Hematopoietic multipotent progenitor cell treated with erythropoietin and hydrocortisone succinate and interleukin-3 and kit ligand, for 4 days (in vitro differentiated cells): Measurements from ENCODE around the gene CDCP2.
A peak's percentile ranks its signal among the peaks of the same experiment; 100 is the strongest.

ENCODE experiments used
- DNase-seq: peaks from one replicate; pipeline ENCODE4 v3.0.0-alpha.2; 2015

The CDCP2 gene

DNA sequence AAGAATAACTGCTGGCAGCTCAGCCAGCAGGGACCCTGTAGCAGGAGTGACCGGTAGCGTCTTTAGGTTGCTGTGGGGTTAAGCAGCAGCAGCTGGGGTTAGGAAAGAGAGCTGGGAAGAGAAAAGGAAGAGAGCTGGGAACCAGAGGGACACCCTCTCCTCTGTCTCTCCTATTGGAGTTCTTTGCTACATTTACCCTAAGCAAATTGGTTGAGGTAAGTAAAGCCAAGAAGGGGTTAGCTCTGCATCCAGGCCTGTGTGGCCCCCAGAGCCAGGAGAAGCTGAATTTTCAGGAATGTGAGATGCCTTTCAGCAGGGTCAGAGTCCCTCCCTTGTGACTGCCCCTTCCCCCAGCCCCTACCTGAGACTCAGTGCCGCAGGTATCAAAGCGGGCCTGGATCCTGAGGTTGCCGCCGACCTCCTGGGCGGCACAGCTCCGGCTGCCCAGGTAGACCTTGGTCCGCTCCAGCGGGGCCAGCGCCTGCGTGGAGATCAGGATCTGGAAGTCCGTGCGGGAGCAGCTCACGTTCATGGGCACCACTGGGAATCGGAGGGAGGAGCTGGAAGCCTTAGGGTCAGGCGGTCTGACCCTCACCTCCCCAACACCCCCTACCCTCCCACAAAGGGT lies 16.4 kb downstream of the CDCP2 start:
- DNase-seq = no peak

DNA sequence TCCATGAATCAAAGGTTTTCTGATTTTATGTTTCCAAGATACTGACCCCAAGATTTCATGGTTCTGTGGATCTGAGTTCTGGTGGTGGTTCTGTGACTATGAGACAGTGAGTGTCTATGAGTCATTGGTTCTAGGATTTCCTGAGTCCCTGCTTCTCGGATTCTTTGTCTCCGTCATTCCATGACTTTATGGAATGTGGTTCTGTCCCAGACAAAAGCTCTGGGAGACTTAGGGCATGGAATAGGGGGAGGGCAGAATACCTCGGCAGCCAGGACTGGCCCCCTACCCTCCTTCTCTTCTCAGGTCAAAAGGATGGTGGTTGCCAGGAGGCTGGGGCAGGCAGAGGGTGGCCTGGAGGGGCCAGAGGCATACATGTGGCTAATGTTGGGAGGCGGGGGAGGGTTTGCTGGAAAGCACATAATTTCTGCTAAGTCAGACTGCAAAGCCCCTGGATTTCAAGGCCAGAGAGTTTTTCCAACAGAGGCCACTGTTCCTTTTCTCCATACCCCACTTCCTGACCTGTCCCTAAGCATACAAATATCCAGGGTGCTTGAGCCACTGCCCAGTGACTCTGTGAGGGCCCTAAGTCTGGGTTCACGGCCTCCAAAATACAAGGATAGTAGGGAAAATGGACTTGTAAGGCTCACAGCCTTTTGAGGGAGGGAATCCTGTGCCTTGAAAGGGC lies 17.2 kb downstream of the CDCP2 start:
- DNase-seq = no peak

DNA sequence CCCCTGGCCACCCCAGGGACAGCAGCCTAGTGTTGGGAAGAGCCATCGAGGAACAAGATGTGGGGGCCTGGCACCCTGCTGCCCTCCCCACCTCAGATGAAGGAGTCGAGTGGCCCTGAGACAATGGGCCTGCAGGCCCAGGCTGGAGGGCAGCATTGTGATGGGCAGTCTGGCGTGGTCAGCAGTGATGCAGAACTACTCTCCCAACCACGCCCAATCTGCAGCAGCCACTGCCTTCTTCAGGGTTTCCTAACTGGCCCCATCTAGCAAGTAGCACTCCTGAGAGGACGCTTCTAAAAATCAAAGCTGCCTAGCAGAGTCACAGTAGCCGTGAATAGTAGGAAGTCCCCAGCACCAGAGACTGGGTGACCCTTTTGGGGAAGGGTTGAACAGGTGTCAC lies 18.5 kb downstream of the CDCP2 start:
- DNase-seq = no peak

DNA sequence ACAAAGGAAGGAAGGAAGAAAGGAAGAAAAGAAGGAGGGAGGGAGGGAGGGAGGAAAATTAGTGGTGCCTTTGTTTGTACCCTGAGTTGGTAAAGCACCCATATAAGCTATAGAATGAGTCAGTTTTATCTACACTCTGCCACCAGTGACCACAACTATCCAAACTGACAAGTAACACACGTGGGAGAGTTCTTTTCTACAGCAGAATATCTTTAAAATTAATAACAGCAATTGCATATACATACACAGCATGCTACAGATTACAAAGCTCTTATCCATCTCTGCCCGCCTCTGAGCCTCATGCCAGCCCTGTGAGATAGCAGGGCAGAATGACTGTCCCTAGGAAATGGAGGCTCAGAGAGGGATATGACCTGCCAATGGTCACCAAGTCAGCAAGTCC lies 20.3 kb downstream of the CDCP2 start:
- peak; percentile 95 for DNase-seq

DNA sequence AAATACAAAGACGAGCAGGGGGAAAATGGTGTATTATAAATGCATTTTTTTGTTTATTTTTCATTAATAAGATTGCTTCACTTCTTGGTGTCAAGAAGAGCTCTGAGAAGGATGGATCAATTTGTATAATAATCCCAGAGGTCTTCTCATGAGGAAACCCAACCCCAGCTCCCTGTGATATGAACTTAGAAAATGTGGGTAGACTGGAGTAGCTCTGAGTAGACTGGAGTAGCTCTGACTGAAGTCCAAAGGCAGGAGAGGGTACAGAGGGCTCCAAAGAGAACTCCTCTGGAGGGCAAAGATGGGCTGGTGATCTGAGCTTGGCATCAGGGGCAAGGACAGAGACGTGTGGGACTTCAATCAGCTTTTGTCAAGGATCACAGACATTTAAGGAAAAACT lies 21.4 kb downstream of the CDCP2 start:
- no peak for DNase-seq

DNA sequence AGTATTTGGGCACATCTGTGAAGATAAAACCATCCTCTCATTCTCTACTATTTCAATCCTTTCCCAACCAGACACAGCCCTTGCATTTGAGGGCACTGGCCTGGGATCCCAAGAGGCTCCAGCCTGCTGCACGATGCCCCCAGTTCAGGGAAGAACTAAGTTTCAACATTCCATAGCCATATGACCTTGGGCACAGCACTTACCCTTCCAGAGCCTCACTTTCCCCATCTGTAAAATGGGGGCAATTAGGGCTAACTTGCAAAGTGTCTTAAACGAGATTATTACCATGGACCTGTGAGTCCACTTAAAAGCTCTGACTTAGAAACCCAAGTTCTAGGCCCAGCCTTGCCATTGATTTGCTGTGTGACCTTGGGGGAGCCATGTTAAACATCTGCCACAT lies 22.9 kb downstream of the CDCP2 start:
- DNase-seq = no peak

DNA sequence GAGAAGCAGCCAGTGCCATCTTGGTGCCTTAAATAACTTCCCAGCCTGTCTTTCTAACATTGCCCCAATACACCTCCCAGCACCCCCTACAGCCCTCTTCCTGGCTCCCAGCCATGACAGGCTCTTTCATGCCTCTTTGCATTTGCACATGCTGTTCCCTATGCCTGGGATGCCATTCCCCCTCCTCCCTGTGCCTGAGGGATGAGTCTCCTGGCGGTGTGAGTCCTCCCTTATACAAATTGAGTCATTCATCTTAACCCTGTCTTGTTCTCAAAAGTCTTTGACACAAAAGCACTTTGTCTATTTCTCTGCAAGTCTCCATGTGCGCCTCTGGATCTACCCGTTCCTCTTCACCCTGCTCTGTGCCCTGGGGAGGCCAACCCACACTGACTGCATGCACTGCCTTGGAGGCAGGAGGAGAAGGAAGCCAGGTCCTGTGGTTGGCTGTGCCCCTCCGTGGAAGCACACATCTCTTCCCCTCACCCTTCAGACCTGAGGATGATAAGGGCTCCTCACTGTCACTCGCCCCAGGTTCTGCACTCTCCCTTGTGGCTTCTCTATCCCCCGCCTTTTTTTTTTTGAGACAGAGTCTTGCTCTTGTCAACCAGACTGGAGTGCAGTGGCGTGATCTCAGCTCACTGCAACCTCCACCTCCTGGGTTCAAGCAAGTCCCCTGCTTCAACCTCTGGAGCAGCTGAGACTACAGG lies 25.1 kb downstream of the CDCP2 start:
- DNase-seq = peak; percentile 81

DNA sequence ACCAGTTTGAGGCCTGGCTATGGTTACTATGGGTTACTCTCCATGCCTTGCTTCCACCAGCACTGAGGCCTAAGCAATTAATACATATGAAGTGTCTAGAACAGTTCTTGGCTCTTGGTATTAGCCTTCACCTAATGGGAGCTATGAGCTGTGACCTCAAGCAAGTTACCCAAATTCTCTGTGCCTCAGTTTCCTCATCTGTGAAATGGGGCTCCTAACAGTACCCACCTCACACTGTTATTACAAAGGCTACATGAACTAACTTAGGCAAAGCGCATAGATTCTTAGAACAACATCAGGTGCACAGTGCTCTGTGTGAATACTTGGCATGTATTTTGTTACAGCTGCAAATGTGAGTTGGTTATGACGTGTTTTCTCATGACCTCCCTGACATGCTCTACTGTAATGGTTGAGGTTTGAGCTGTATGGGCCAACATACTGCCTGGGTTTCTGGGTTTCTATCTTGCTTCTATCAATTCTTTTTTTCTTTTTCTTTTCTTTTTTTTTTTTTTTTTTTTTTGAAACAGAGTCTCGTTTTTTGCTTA lies 26.5 kb downstream of the CDCP2 start:
- DNase-seq = no peak

DNA sequence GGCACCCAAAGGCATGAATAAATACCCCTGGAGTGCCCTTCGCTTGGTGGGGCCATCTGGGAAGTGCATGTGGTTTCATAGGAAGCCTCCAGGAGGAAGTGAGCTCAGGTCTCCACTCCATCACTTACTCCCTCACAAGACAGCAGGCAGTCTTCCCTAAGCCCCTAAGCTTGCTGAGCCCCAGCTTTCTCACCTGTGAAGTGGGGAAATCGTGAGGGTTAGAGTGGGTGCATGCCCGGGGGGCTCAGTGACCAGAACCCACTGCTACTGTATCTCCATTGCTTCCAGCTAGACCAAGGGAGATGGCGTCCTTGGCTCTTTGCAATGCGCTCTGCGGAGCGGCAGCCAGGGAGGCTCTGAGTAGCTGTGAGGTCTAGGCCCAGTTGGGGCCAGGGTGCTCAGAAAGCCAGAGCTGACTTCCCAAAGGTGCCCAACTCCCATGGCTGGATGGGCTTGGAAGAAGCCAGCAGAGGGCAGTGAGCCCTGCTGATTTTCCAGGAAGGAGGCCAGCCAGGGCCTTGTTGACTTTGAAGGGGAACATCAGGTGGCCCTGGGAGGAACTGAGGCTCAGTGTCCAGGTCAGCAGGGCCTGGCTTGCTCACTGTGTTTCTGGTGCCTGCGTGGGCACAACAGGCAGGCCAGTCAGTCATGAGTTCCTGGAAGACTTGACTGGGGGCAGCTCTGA lies 27.3 kb downstream of the CDCP2 start:
- no peak for DNase-seq

DNA sequence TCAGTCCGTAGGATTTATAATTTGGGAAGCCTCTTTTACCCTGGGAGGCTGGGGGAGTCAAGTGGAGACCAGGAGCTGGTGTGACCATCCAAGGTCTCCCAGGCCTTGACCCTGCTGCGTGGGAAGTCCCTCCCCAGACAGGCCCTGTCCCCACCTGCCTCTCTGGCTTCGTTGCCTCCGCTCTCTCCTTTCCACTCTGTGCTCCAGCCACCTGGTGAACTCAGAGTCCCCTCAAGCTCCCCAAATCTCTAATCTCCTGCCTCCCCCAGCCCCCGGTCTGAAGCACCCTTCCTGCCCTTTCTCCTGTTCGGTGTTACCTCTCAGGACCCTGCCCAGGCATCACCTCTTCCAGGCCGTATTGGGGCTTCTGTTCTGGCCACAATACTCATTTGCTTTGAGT lies 27.9 kb downstream of the CDCP2 start:
- no peak for DNase-seq

DNA sequence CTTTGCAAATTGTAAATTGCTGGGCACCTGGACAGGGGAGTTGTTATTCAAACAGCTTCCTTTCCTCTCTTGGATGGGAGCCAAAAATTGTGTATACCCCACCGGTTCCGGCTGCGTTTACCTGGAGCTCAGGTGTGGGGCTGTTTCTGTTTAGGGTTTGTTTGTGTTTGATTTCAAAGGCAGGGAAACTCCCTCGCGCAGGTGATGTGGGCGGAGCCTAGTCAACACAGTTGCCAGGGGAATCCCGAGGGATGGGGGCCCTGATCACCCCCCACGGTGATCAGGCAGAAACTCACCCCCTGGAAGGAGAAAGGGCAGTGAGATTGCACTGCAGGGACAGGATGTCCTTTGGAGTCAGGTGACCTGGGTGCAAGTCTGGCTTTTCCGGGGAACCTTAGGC lies 28.3 kb downstream of the CDCP2 start:
- no peak for DNase-seq

DNA sequence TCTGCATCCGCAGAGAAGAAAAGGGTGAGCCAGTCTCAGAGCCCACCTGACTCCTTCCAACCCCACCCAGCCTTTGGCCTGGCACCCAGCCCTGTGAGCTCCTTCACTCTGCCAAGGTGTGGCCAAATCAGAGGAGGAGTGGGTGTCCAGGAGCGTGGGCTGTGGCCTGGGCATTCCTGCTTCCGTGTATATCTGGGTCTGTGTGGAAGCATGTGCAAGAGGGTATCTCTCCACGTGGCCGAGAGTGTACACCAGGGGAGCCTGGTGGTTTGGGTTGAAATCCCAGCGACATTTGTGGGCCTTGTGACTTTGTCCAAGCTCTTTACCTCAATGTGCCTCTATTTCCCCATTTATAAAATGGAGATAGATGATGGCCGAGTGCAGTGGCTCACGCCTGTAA lies 29.8 kb downstream of the CDCP2 start:
- DNase-seq = no peak

DNA sequence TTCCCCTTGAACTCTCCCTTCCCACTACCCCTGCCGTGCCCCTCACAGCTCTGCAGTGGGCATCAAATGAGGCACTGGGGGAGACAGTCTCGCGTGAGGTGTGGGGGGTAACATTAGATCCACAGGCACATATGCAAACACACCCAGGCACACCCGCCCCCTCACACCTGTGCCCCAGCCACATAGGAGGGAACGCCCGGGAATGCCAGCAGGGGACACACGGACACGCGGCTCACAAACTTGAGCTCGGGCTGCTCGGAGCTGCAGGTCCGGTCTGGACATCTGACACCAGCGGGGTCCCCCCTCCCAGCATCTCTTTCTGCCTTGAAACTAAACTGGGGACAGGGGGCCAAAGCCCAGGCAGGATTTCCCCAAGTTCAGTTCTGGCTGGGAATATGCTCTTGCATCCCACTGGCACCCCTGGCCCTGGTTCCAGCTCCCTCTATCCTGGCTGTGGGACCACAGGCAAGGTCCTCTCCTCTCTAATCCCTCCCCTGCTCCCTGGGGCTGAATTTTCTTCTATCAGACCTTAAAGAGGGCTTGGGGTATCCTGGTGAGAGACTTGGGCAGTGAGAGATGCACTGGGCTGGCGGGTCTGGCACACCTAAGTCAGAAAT lies 30.6 kb downstream of the CDCP2 start:
- no peak for DNase-seq

DNA sequence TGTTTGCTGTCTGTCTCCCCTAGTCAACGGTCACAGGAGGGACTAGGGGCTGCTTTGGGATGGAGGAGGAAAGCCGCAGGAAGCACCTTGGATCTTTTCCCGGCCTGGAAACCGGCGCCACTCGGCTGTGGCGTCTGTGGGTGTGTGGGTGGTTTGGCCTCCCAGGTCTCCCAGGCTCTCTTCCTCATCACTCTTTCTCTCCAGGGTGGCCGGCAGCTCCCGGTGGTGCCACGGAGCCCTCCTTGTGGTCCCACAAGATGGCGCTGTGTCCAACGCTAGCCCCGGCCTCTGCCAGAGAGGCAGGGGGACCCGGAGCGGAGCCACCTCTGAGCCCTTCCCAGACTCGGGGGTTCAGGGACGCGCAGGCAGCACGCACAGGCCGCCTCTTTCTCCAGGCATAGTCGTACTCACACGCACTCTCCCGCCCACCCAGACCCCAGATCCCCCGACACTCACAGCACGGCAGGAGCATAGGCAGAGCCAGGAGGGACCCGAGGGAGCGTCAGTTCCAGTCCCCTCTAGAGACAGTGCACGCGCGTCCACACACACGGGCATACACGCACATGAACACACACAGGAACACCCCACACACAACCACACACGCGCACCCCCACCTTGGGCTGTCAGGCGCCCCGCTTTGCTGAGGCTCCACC lies 31.2 kb downstream of the CDCP2 start:
- peak; percentile 88 for DNase-seq

DNA sequence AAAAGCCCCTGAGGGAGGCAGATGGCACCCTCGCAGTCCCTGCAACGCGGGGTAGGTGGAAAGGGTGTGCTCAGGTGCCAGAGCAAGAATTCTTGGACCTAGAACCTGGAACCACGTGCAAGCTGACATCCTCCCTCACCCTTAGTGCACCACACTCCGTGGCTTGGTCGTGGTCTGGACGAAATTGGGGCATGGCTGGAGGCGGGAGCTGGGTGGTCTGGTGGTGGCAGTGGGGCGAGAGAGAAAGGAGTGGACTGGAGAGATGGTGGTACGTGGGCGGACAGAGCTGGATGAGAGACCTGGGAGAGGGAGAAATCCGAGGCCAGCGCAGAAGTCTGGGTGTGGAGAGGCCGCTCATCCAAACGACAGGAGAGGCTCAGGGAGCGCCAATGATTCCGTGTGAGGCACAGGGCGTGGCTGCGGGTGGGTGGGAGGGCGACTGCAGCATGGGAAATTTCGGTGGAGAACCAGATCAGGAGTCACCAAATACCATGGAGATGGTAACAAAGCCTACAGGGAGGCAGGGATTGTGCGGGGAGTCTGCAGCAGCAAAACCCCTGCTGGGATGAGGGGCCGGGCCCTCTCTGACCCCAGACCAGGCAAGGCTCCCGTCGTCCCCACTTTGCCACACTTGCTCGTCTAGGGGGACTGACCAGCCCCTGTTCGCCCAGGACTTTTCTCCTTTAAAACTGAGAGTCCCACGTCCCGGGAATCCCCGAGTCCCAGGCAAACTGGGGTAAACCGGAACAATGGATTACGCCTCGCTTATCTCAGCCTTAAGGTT lies 31.9 kb downstream of the CDCP2 start:
- DNase-seq = no peak

DNA sequence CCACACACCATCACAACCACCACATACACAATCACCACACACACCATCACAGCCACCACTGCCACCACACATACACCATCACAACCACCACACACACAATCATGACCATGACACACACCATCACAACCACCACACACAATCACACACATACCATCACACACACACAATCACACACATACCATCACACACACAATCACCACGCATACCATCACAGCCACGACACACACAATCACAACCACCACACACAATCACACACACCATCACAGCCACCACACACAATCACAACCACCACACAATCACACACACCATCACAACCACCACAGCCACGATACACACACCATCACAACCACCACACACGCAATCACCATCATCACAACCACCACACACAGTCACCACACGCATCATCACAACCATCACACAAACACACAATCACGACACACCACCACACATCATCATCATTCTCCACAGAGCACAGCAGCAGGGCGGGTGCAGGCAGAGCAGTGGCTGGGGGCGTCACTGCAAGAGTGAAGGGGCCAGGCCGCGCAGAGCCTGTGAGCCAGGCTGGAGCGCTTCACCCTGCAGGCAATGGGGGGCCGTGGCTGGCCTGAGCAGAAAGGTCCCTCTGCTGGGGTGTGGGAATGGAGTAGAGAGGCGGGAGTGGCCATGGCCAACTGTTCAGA lies 32.6 kb downstream of the CDCP2 start:
- peak; percentile 15 for DNase-seq

DNA sequence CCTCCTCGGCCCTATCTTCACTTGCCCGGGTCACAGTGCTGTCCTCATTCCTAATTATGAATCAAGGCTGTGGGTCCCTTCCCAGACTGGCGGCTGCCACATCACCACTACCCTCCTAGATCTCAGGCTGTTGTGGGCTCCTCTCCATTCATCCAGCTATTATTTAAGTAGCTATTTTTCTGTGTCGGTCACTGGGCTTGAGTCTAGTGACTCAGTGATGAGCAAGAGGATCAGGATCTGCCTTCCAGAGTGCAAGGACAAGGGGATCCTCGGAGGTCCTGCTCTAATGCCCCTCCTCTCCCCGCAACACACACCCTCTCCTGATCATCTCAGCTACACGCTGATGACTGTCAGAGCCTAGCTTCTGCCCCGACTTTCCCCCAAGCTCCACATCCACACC lies 34.1 kb downstream of the CDCP2 start:
- no peak for DNase-seq

DNA sequence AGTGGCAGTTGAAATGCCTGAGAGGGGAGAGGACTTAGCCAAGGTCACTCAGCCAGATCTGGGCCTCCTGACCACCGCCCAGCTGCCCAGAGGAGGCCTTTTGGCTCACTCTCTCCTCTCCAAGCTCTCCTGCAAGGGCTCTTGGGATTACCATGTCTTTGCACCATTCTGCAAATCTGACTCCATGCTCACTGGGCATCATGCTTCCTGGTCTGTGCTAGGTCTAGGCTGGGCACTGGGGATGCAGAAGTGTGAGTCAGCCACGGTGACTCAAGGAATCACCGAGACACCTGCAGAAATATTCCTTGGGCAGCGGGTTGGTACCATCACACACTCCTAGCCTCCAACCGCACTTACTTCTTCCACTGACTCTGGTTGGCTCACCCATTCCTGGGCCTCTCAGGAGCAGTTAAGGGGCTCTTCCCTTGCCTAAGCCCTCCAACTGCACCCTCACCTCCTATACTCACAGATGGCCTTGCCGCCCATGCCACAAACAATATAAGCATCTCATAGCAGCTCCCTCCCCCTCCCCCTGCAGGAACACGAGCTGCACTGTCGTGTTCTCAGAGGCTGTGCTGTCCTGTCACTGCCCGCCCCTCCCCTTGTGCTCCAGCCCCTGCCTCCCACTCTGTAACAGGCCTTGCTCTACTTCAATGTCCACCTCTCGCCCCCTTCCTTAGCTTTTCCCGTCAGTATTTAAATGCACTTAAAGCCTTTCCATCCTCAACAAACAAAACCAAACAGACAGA lies 34.8 kb downstream of the CDCP2 start:
- DNase-seq = no peak

DNA sequence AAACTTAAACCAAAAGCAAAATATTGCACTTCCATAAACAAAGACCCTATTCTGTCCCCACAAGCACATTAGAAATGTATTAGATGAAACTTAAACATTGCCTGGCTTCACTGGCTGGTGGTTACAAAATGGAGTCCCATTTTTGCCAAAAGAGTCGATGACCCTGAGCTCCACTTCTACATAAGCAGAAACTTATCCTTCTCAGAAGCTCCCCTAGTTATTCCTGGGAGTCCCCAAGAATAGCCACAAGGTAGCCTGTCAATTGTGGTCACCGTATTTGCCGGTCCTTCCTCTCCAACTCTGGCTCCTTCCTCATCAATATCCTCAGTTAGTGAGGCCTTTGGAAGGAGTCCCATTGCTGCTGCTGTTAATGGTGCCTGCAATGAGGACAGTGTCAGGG lies 37.3 kb downstream of the CDCP2 start:
- no peak for DNase-seq

DNA sequence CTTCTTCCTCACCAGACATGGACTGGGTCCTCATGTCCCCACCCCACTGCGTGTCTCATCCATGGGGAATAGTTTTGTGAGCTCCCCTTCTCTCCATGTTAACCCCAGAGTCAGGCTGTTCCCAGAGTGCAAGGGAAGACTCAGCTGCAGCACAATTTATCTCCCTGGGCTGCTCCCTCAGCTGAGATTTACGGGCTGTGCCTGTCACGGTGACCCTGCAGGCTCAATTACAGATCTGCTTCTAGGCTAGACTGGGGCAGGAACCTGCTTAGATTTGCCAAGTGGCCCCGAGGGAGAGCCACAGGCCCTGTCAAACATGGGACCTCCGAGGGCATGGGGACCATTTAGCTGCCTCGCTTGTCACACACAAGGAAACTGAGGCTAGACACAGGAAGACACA lies 37.8 kb downstream of the CDCP2 start:
- DNase-seq = no peak
